ENCODE data around the gene TMEM101. TPM values are rescaled to one million over a fixed set of nuclear protein-coding genes. Genes with fewer than 3 reads are reported as not detected.

TMEM101 gene
- total RNA-seq, 1 experiment from 2014 or later: 101 TPM

Other genes with a start within 250 kb of the TMEM101 start
- 48.7 and 54.8 TPM in 2 replicates for gene DUSP3, start 236.0 kb downstream of the TMEM101 start, total RNA-seq (2014; rRNA removed; shearing (Covaris generic); ENCODE audit: low replicate concordance)
- gene CFAP97D1, start 234.5 kb downstream of the TMEM101 start, total RNA-seq (2014; rRNA removed; shearing (Covaris generic); ENCODE audit: low replicate concordance): not detected in 2 replicates
- gene MPP3, start 181.8 kb downstream of the TMEM101 start, total RNA-seq (2014; rRNA removed; shearing (Covaris generic); ENCODE audit: low replicate concordance): 10.0 and 11.6 TPM in 2 replicates
- not detected in 2 replicates for gene CD300LG, start 167.8 kb downstream of the TMEM101 start, total RNA-seq (2014; rRNA removed; shearing (Covaris generic); ENCODE audit: low replicate concordance)
- 4.8 and 8.1 TPM in 2 replicates for gene MPP2, start 107.4 kb downstream of the TMEM101 start, total RNA-seq (2014; rRNA removed; shearing (Covaris generic); ENCODE audit: low replicate concordance)
- not detected in 2 replicates for gene PPY, start 72.5 kb downstream of the TMEM101 start, total RNA-seq (2014; rRNA removed; shearing (Covaris generic); ENCODE audit: low replicate concordance)
- not detected in 2 replicates for gene PYY, start 61.0 kb downstream of the TMEM101 start, total RNA-seq (2014; rRNA removed; shearing (Covaris generic); ENCODE audit: low replicate concordance)
- 1.5 and 3.0 TPM in 2 replicates for gene NAGS, start 10.3 kb downstream of the TMEM101 start, total RNA-seq (2014; rRNA removed; shearing (Covaris generic); ENCODE audit: low replicate concordance)
- 77.9 and 126 TPM in 2 replicates for gene LSM12, start 51.7 kb upstream of the TMEM101 start, total RNA-seq (2014; rRNA removed; shearing (Covaris generic); ENCODE audit: low replicate concordance)
- gene G6PC3, start 55.8 kb upstream of the TMEM101 start, total RNA-seq (2014; rRNA removed; shearing (Covaris generic); ENCODE audit: low replicate concordance): 42.4 and 50.6 TPM in 2 replicates
- 30.9 and 38.0 TPM in 2 replicates for gene HDAC5, start 108.7 kb upstream of the TMEM101 start, total RNA-seq (2014; rRNA removed; shearing (Covaris generic); ENCODE audit: low replicate concordance)
- gene HROB, start 127.0 kb upstream of the TMEM101 start, total RNA-seq (2014; rRNA removed; shearing (Covaris generic); ENCODE audit: low replicate concordance): 3.0 and 5.7 TPM in 2 replicates
- not detected in 2 replicates for gene ASB16, start 155.7 kb upstream of the TMEM101 start, total RNA-seq (2014; rRNA removed; shearing (Covaris generic); ENCODE audit: low replicate concordance)
- 37.5 and 66.0 TPM in 2 replicates for gene TMUB2, start 172.0 kb upstream of the TMEM101 start, total RNA-seq (2014; rRNA removed; shearing (Covaris generic); ENCODE audit: low replicate concordance)
- 19.9 and 28.8 TPM in 2 replicates for gene ATXN7L3, start 184.9 kb upstream of the TMEM101 start, total RNA-seq (2014; rRNA removed; shearing (Covaris generic); ENCODE audit: low replicate concordance)
- gene UBTF, start 204.7 kb upstream of the TMEM101 start, total RNA-seq (2014; rRNA removed; shearing (Covaris generic); ENCODE audit: low replicate concordance): 64.1 and 68.7 TPM in 2 replicates